Spleen (tissue), 3 donors: Measurements from ENCODE around the gene MICALL2.

Experiments
- POLR2A ChIP-seq, 3 donors: fragments of 450-650 bp; IDR thresholded peaks; one replicate each; pipeline ENCODE4 v1.5.1; 2017; ENCODE audit warnings: antibody characterized with exemption in 3 of 3, mild to moderate bottlenecking in 1 of 3
- POLR2AphosphoS5 ChIP-seq, 3 donors: sonication (generic); formaldehyde crosslinking; IDR thresholded peaks; one replicate each; pipeline ENCODE4 v1.5.1; 2017; ENCODE audit warnings: antibody characterized with exemption in 3 of 3

- TF ChIP-seq POLR2A (IDR thresholded peaks at IDR 0.05): no peak
- no peak for TF ChIP-seq POLR2AphosphoS5 (IDR thresholded peaks at IDR 0.05)
Observed at GRCh38 chr7:1468203-1468602, 8.9 kb upstream of the MICALL2 start.
